Smooth muscle cell (in vitro differentiated cells): Measurements from ENCODE around the gene RPTOR. TPM values are rescaled to one million over a fixed set of nuclear protein-coding genes. Genes with fewer than 3 reads are reported as not detected.

Experiments used
- DNase-seq: peaks from one replicate; lab custom pipeline; 2025; ENCODE audit not compliant: unreplicated experiment; lab: John Stamatoyannopoulos, UW
- H2AFZ ChIP-seq: fragments of 200-600 bp; sonication (generic); 2 replicates; pipeline ENCODE4 v1.6.0; 2016; ENCODE audit warnings: antibody characterized with exemption, low read depth, mild to moderate bottlenecking
- H3F3A ChIP-seq: fragments of 200-600 bp; sonication (generic); 2 replicates; pipeline ENCODE4 v1.6.0; 2017; ENCODE audit warnings: antibody characterized with exemption, low read depth
- H3K27ac ChIP-seq: fragments of 200-600 bp; sonication (generic); 2 replicates; pipeline ENCODE4 v1.5.1; 2016; ENCODE audit warnings: low read depth, mild to moderate bottlenecking
- H3K27me3 ChIP-seq: fragments of 200-600 bp; sonication (generic); 2 replicates; pipeline ENCODE4 v1.6.1; 2016; ENCODE audit warnings: low read depth, mild to moderate bottlenecking
- H3K36me3 ChIP-seq: fragments of 200-600 bp; sonication (generic); 2 replicates; pipeline ENCODE4 v1.5.1; 2016; ENCODE audit warnings: low read depth
- H3K4me1 ChIP-seq: fragments of 200-600 bp; sonication (generic); 2 replicates; pipeline ENCODE4 v1.5.1; 2016; ENCODE audit warnings: low read depth
- H3K4me2 ChIP-seq: fragments of 200-600 bp; sonication (generic); 2 replicates; pipeline ENCODE4 v1.6.0; 2016; ENCODE audit warnings: mild to moderate bottlenecking
- H3K4me3 ChIP-seq: fragments of 200-600 bp; sonication (generic); 2 replicates; pipeline ENCODE4 v1.5.1; 2016; ENCODE audit warnings: mild to moderate bottlenecking
- H3K79me2 ChIP-seq: fragments of 200-600 bp; sonication (generic); 2 replicates; pipeline ENCODE4 v1.6.0; 2016; ENCODE audit warnings: low read depth, mild to moderate bottlenecking
- H3K9ac ChIP-seq: fragments of 200-600 bp; sonication (generic); 2 replicates; pipeline ENCODE4 v1.6.0; 2016; ENCODE audit warnings: low read depth
- H3K9me3 ChIP-seq: fragments of 200-600 bp; sonication (generic); replicated peaks from 2 replicates; pipeline ENCODE4 v1.5.1; 2016; ENCODE audit warnings: low read depth
- H4K20me1 ChIP-seq: fragments of 200-600 bp; sonication (generic); 2 replicates; pipeline ENCODE4 v1.6.0; 2016; ENCODE audit warnings: low read depth
- WGBS: methylation state at CpG from one replicate; pipeline ENCODE4 v1.1.7; 2016; ENCODE audit warnings: low lambda C conversion rate; 5-methylcytosine and 5-hydroxymethylcytosine counted together
- polyA plus RNA-seq: library from polyadenylated mRNA; unstranded; fragments of >200 nt; fragmentation: Nextera tagmentation; extraction: Ambion mirVana; gene quantifications from 2 replicates; pipeline ENCODE4 v1.2.1, GENCODE V29; 2016
- total RNA-seq: library from RNA; depleted of rRNA; stranded (reverse); fragments of >200 nt; gene quantifications from 2 replicates; pipeline ENCODE4 v1.2.3, GENCODE V29; 2014
- TF ChIP-seq, protein P1 (sequence below): fragments of 200-600 bp; sonication (generic); IDR thresholded peaks from 2 replicates; pipeline ENCODE4 v1.5.1; 2017; ENCODE audit warnings: borderline replicate concordance, mild to moderate bottlenecking, antibody characterized with exemption; ENCODE audit not compliant: insufficient read depth, poor library complexity, severe bottlenecking

RPTOR gene
- total and polyA plus RNA-seq, 2 experiments from 2014 or later = 10.6 to 12.2 TPM

DNA sequence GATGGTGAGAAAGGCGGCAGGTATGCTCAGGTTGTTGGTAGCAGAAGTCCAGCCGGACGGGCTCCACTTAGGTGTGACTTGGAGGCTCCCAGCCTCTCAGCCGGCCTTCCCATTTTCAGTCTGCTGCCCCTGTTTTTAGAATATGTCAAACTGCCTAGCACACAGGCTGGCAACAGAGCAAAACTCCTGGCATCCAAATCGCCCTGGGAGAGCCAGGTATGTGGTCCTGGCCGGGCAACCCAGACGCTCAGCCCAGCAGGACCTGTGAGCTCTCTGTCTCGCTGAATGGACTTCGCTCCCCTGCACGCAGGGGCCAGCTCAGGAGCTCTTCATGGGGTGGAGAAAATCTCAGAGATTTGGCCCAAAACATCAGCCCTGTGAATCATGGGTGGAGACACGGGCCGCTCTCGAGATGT is 299.1 kb downstream of the RPTOR start:
- Histone ChIP-seq H3F3A (peaks cover 7% of the 10 kb centered on the region), H3K27ac (no peak overlapping the region), H3K4me2 (no peak overlapping the region), H3K36me3 (no peaks in the 10 kb centered on the region), H3K4me3 (no peak overlapping the region), H3K9me3 (no peaks in the 10 kb centered on the region), H3K79me2 (no peaks in the 10 kb centered on the region), H3K4me1 (no peaks in the 10 kb centered on the region), H2AFZ (no peak overlapping the region), H3K9ac (no peak overlapping the region), H3K27me3 (no peaks in the 10 kb centered on the region), H4K20me1 (no peaks in the 10 kb centered on the region)
- TF ChIP-seq, protein P1, sequence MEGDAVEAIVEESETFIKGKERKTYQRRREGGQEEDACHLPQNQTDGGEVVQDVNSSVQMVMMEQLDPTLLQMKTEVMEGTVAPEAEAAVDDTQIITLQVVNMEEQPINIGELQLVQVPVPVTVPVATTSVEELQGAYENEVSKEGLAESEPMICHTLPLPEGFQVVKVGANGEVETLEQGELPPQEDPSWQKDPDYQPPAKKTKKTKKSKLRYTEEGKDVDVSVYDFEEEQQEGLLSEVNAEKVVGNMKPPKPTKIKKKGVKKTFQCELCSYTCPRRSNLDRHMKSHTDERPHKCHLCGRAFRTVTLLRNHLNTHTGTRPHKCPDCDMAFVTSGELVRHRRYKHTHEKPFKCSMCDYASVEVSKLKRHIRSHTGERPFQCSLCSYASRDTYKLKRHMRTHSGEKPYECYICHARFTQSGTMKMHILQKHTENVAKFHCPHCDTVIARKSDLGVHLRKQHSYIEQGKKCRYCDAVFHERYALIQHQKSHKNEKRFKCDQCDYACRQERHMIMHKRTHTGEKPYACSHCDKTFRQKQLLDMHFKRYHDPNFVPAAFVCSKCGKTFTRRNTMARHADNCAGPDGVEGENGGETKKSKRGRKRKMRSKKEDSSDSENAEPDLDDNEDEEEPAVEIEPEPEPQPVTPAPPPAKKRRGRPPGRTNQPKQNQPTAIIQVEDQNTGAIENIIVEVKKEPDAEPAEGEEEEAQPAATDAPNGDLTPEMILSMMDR = no peak
- no peak for DNase-seq
- WGBS = 99% methylated on average over 13 of the region's 13 CpGs

DNA sequence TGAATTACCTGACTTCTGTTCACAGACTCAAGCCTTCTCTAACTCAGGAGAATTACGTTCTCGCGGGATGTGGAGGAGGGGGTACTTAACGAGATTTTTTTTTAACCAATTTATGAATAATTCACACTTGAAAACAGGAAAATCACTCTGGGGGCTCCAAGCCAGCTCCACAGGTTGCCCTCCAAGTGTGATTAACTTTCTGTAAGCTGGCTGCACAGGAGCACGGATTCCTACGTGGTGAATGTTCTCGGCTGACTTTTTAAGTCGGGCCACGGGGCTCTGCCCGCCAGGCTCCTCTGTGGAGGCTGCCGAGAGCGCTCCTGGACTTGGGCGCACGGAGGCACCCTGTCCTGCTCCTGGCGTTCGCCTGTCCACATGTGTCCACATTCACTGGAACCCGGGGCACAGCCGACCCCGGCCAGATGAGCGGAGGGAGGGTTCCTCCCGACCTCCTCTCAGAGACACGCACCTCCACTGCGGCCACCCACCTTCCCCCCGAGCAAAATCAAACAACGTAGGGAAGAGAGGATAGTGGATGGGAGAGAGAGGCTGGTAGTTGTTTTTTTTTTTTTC is 299.9 kb downstream of the RPTOR start:
- WGBS = 95% methylated on average over 25 of the region's 25 CpGs
- H3K79me2 ChIP-seq = no peaks in the 10 kb centered on the region
- no peak overlapping the region for H3K4me3 ChIP-seq
- H3K4me1 ChIP-seq = no peaks in the 10 kb centered on the region
- no peak overlapping the region for H3K9ac ChIP-seq
- no peaks in the 10 kb centered on the region for H3K27me3 ChIP-seq
- H4K20me1 ChIP-seq = no peaks in the 10 kb centered on the region
- H3K9me3 ChIP-seq = no peaks in the 10 kb centered on the region
- H3K36me3 ChIP-seq = no peaks in the 10 kb centered on the region
- DNase-seq = no peak
- H3K27ac ChIP-seq = no peak overlapping the region
- H2AFZ ChIP-seq = no peak overlapping the region
- TF ChIP-seq, protein P1 = no peak
- peaks cover 5% of the 10 kb centered on the region for H3F3A ChIP-seq
- no peak overlapping the region for H3K4me2 ChIP-seq

DNA sequence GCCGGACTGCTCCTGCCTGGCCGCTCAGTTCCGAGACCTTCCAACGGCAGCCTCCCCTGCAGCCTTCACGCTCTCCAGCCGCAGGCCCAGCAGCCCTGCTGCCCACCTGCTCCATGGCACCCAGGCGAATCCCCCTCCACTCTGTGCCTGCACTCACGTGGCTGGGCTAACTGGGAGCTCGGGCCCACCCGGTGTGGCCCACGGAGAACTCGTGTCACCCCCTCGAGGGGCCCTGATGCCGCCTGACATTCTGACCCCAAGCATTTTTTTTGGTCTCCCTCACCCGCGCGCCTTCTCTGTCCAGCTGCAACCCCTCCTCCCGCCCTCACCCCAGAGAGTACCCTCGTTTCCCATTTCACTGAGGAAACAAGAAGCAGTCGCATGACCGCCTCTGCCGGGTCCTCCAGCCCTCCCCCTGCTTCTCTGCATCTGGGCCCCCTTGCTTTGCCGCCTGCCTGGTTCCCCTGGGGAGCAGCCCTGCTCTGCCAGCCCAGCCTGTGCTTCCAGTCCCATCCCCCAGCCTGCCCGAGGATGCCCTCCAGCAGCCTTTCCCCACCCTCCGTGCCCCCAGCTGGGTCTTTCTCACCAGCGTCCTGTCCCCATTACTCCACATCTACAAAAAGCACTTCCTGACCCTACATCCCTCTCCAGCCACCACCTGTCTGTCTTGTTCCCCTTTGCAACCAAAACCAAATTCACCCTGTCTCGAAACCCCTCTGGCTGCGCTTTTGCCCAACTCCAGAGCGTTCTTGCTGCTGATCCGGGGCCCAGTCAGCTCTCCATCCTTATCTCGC is 300.6 kb downstream of the RPTOR start:
- Histone ChIP-seq H4K20me1 (no peaks in the 10 kb centered on the region), H3K9ac (no peak overlapping the region), H3F3A (no peaks in the 10 kb centered on the region), H3K4me2 (no peak overlapping the region), H3K4me1 (no peaks in the 10 kb centered on the region), H3K27ac (no peak overlapping the region), H3K4me3 (no peak overlapping the region), H3K27me3 (no peaks in the 10 kb centered on the region), H3K9me3 (no peaks in the 10 kb centered on the region), H3K79me2 (no peaks in the 10 kb centered on the region), H2AFZ (no peak overlapping the region), H3K36me3 (no peaks in the 10 kb centered on the region)
- 93% methylated on average over 31 of the region's 31 CpGs for WGBS
- no peak for DNase-seq
- TF ChIP-seq, protein P1 = no peak
